DND-41 (cell line): ENCODE results near the gene ZBTB8OS.

Experiments used
- EZH2 ChIP-seq: IDR thresholded peaks from 3 replicates; pipeline ENCODE4 v1.6.1; 2012; ENCODE audit warnings: borderline replicate concordance, low read depth, mild to moderate bottlenecking, moderate library complexity, low read length, inconsistent platforms; ENCODE audit not compliant: severe bottlenecking
- TF ChIP-seq, protein P1 (sequence below): IDR thresholded peaks from 2 replicates; pipeline ENCODE4 v1.5.1; 2012; ENCODE audit warnings: borderline replicate concordance, low read length, moderate library complexity, mild to moderate bottlenecking; ENCODE audit not compliant: poor library complexity, severe bottlenecking; ENCODE audit errors: extremely low read depth

DNA sequence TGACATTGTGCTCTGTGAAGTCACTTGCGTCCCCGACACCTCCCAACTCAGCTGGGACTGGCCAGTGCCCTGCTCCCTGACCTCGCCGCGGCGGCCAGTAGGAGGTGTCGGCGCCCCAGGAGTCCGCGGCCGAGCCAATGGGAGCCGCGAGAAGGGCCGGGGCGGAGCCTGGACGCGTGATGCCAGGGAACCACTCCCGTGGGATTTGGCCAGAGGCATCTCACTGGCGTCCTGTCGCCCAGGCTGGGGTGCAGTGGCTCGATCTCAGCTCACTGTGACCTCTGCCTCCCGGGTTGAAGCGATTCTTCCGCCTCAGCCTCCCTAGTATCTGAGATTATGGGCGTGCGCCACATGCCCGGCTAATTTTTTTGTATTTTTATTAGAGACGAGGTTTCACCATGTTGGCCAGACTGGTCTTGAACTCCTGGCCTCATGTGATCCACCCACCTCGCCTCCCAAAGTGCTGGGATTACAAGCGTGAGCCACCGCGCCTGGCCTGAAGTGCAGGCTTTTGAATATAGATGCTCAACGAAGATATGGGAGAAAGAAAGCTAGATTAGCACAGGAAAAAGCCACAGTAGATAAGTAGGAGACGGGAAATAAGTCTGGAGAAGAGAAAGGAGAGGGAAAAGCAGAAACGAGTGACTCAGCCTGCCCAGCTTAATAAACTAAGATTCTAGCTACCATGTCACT, 38.0 kb downstream of the ZBTB8OS start:
- no peak for TF ChIP-seq EZH2
- TF ChIP-seq, protein P1, sequence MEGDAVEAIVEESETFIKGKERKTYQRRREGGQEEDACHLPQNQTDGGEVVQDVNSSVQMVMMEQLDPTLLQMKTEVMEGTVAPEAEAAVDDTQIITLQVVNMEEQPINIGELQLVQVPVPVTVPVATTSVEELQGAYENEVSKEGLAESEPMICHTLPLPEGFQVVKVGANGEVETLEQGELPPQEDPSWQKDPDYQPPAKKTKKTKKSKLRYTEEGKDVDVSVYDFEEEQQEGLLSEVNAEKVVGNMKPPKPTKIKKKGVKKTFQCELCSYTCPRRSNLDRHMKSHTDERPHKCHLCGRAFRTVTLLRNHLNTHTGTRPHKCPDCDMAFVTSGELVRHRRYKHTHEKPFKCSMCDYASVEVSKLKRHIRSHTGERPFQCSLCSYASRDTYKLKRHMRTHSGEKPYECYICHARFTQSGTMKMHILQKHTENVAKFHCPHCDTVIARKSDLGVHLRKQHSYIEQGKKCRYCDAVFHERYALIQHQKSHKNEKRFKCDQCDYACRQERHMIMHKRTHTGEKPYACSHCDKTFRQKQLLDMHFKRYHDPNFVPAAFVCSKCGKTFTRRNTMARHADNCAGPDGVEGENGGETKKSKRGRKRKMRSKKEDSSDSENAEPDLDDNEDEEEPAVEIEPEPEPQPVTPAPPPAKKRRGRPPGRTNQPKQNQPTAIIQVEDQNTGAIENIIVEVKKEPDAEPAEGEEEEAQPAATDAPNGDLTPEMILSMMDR, result no peak
